HepG2 (cell line): ENCODE data around the gene EFNA2. TPM values are rescaled to one million over a fixed set of nuclear protein-coding genes. Genes with fewer than 3 reads are reported as not detected.

Source experiments
- BHLHE40 ChIP-seq: IDR thresholded peaks from 2 replicates; pipeline ENCODE4 v1.6.1; 2011; ENCODE audit warnings: low read length, improper control_type of control experiment
- CREBL2 ChIP-seq: sonication (generic); formaldehyde crosslinking; IDR thresholded peaks from 2 replicates; pipeline ENCODE4 v1.8.1; 2023; ENCODE audit warnings: missing genetic modification reagents, mild to moderate bottlenecking, borderline replicate concordance
- DDIT3 ChIP-seq: sonication (generic); formaldehyde crosslinking; IDR thresholded peaks from 2 replicates; pipeline ENCODE4 v1.4.0; 2020; ENCODE audit warnings: mild to moderate bottlenecking, missing genetic modification reagents
- E2F1 ChIP-seq: sonication (generic); formaldehyde crosslinking; IDR thresholded peaks from 2 replicates; pipeline ENCODE4 v1.5.0; 2020; ENCODE audit warnings: missing genetic modification reagents
- HBP1 ChIP-seq: IDR thresholded peaks from 2 replicates; pipeline ENCODE4 v1.6.1; 2016; ENCODE audit warnings: low read depth, control low read depth
- MYPOP ChIP-seq: sonication (generic); formaldehyde crosslinking; IDR thresholded peaks from 2 replicates; pipeline ENCODE4 v1.8.1; 2023; ENCODE audit warnings: mild to moderate bottlenecking, moderate library complexity, missing genetic modification reagents
- POLR2AphosphoS5 ChIP-seq: IDR thresholded peaks from 2 replicates; pipeline ENCODE4 v1.6.1; 2012; ENCODE audit warnings: low read depth, low read length
- REPIN1 ChIP-seq: sonication (generic); formaldehyde crosslinking; IDR thresholded peaks from 2 replicates; pipeline ENCODE4 v1.8.0; 2022; ENCODE audit warnings: missing genetic modification reagents, low read depth, mild to moderate bottlenecking, borderline replicate concordance
- RNF2 ChIP-seq: fragments of 450-650 bp; conservative IDR thresholded peaks from 2 replicates; pipeline ENCODE4 v1.6.1; 2016; ENCODE audit warnings: low read depth
- ZNF160 ChIP-seq: sonication (generic); formaldehyde crosslinking; IDR thresholded peaks from 2 replicates; pipeline ENCODE4 v1.8.0; 2022; ENCODE audit warnings: mild to moderate bottlenecking, inconsistent platforms, missing genetic modification reagents
- ZNF225 ChIP-seq: sonication (generic); formaldehyde crosslinking; IDR thresholded peaks from 2 replicates; pipeline ENCODE4 v1.4.0; 2020; ENCODE audit warnings: mild to moderate bottlenecking, missing genetic modification reagents
- ZNF234 ChIP-seq: sonication (generic); formaldehyde crosslinking; conservative IDR thresholded peaks from 2 replicates; pipeline ENCODE4 v1.5.1; 2020; ENCODE audit warnings: mild to moderate bottlenecking, missing genetic modification reagents
- ZNF276 ChIP-seq: sonication (generic); formaldehyde crosslinking; IDR thresholded peaks from 2 replicates; pipeline ENCODE4 v1.4.0; 2020; ENCODE audit warnings: mild to moderate bottlenecking, low read depth, missing genetic modification reagents
- ZNF503 ChIP-seq: sonication (generic); formaldehyde crosslinking; IDR thresholded peaks from 2 replicates; pipeline ENCODE4 v1.4.0; 2020; ENCODE audit warnings: missing genetic modification reagents
- ZNF550 ChIP-seq: sonication (generic); formaldehyde crosslinking; IDR thresholded peaks from 2 replicates; pipeline ENCODE4 v1.4.0; 2020; ENCODE audit warnings: mild to moderate bottlenecking, missing genetic modification reagents, borderline replicate concordance
- ZNF710 ChIP-seq: sonication (generic); formaldehyde crosslinking; IDR thresholded peaks from 2 replicates; pipeline ENCODE4 v1.5.0; 2020; ENCODE audit warnings: mild to moderate bottlenecking, missing genetic modification reagents, borderline replicate concordance
- ZSCAN20 ChIP-seq: sonication (generic); formaldehyde crosslinking; IDR thresholded peaks from 2 replicates; pipeline ENCODE4 v1.4.0; 2020; ENCODE audit warnings: missing genetic modification reagents, mild to moderate bottlenecking, borderline replicate concordance
- polyA plus RNA-seq, 8 experiments: library from polyadenylated mRNA; depleted of rRNA in 3 of 8; stranded (reverse) in 7 of 8; unstranded in 1 of 8; fragments of >200 nt; fragmentation: Illumina TruSeq in 4 of 8; extraction: Trizol in 4 of 8; gene quantifications; 2 replicates each; pipeline versions ENCODE4 v1.2.1 to v1.2.3, GENCODE V29; 2011 to 2016; ENCODE audit warnings: low read depth in 4 of 8, missing spikeins in 1 of 8, mixed read lengths in 1 of 8; ENCODE audit not compliant: insufficient read depth in 1 of 8
- total RNA-seq, 5 experiments: library from RNA; depleted of rRNA; stranded (reverse); fragments of >200 nt; fragmentation: Illumina TruSeq; extraction: Trizol; gene quantifications; 2 replicates each; pipeline ENCODE4 v1.2.3, GENCODE V29; 2016; ENCODE audit warnings: low read depth in 1 of 5

Gene EFNA2
- total and polyA plus RNA-seq, 2 of the 13 experiments (the other 11 are each of a cell fraction or from before 2014, with no cell fraction given), result 6.0 to 9.9 TPM

- TF ChIP-seq ZNF160 (CRISPR knock-in tag), result 0 out of 2 replicates have a peak, but pooled peaks have one; percentile 21
- TF ChIP-seq ZNF503, result no peak; the same call in none of the 2 replicates
- TF ChIP-seq ZNF276 (CRISPR knock-in tag), result no peak
- no peak for TF ChIP-seq ZNF550 (CRISPR knock-in tag)
- no peak for TF ChIP-seq BHLHE40
- no peak for TF ChIP-seq HBP1 (CRISPR knock-in tag)
- no peak for TF ChIP-seq E2F1 (CRISPR knock-in tag)
- TF ChIP-seq DDIT3 (CRISPR knock-in tag), result no peak
- peak; percentile 36; the same call in 1 of the 2 replicates for TF ChIP-seq POLR2AphosphoS5
- no peak for TF ChIP-seq ZNF234
- peak; percentile 8; the same call in 1 of the 2 replicates for TF ChIP-seq MYPOP (CRISPR knock-in tag)
- no peak for TF ChIP-seq CREBL2
- TF ChIP-seq REPIN1, result peak; percentile 58; the same call in 1 of the 2 replicates
- TF ChIP-seq ZSCAN20 (CRISPR knock-in tag), result no peak
- TF ChIP-seq ZNF225 (CRISPR knock-in tag), result 0 out of 2 replicates have a peak, but pooled peaks have one; percentile 15
- TF ChIP-seq RNF2, result no peak
- 0 out of 2 replicates have a peak, but pooled peaks have one; percentile 36 for TF ChIP-seq ZNF710 (CRISPR knock-in tag)
Observed at GRCh38 chr19:1251330-1252220, 34.1 kb upstream of the EFNA2 start (continued).
